Esophagus (tissue), 2 donors: ENCODE results near the gene KCNQ5. TPM values are rescaled to one million over a fixed set of nuclear protein-coding genes. Genes with fewer than 3 reads are reported as not detected.

Experiments used
- H3K27ac ChIP-seq, 2 donors: one replicate each; pipeline ENCODE4 v1.5.1; 2013; ENCODE audit warnings: low read depth in 2 of 2, mild to moderate bottlenecking in 2 of 2, inconsistent platforms in 1 of 2, low read length in 1 of 2, moderate library complexity in 1 of 2
- H3K27me3 ChIP-seq, 2 donors: one replicate each; pipeline ENCODE4 v1.6.1; 2013; ENCODE audit warnings: low read length in 2 of 2, control low read depth in 1 of 2, mild to moderate bottlenecking in 1 of 2; ENCODE audit not compliant: insufficient read depth in 2 of 2, control insufficient read depth in 1 of 2
- H3K36me3 ChIP-seq, 2 donors: one replicate each; pipeline ENCODE4 v1.6.1; 2013; ENCODE audit warnings: low read length in 1 of 2; ENCODE audit not compliant: control insufficient read depth in 2 of 2, insufficient read depth in 2 of 2
- H3K4me1 ChIP-seq, 2 donors: one replicate each; pipeline ENCODE4 v1.6.1; 2013; ENCODE audit warnings: low read length in 1 of 2; ENCODE audit not compliant: control insufficient read depth in 2 of 2, insufficient read depth in 2 of 2
- H3K4me3 ChIP-seq, 2 donors: one replicate each; pipeline ENCODE4 v1.5.1; 2013; ENCODE audit warnings: low read length in 2 of 2, mild to moderate bottlenecking in 2 of 2, low read depth in 1 of 2, moderate library complexity in 1 of 2
- H3K9me3 ChIP-seq, 2 donors: one replicate each; pipeline ENCODE4 v1.6.1; 2013; ENCODE audit warnings: mild to moderate bottlenecking in 2 of 2, low read depth in 1 of 2, low read length in 1 of 2, moderate library complexity in 1 of 2; ENCODE audit not compliant: control insufficient read depth in 2 of 2, insufficient read depth in 1 of 2
- WGBS, 2 donors: extraction: QIAGEN DNeasy Blood & Tissue Kit; methylation state at CpG; one replicate each; pipeline ENCODE4 v1.1.7; 2013; 5-methylcytosine and 5-hydroxymethylcytosine counted together
- polyA plus RNA-seq, 2 donors: library from polyadenylated mRNA; stranded (reverse); fragments of 200-250 nt; gene quantifications; one replicate each; pipeline ENCODE4 v1.2.3, GENCODE V29; 2013
- donor health status: healthy with polysubstance abuse.
- donor health status: Bipolar disorder and iron deficiency.

KCNQ5 gene
- polyA plus RNA-seq, 2 donors = 0.18 to 0.22 TPM

- Histone ChIP-seq H3K9me3 (no peaks in the 10 kb centered on the region), H3K4me1 (no peaks in the 10 kb centered on the region), H3K27me3 (no peaks in the 10 kb centered on the region), H3K4me3 (no peak overlapping the region), H3K27ac (no peak overlapping the region), H3K36me3 (no peaks in the 10 kb centered on the region)
- WGBS, 2 donors = 99 to 100% methylated on average over 1 of the region's 1 CpG
These were observed 300.5 kb downstream of the KCNQ5 start for GRCh38 chr6:72922401-72922800.

DNA sequence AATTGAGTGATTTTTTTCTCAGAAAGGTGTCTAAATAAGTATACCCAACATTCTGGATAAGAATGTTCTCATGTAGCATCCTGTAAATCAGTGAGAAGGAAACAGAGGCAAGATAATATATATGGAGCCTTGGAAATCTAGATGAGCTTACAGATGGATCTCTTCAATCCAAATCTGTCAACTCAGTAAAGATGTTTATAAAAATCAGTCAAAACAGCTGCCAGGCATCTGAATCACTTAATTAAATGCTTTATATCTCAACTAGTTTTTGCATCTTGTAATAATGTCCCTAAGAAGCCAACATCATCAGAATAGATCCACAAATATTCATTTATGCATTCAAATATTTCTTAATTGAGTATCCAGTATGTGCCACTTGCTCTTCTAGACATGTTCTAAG is 303.3 kb downstream of the KCNQ5 start:
- Histone ChIP-seq H3K36me3 (no peaks in the 10 kb centered on the region), H3K9me3 (no peaks in the 10 kb centered on the region), H3K27ac (no peak overlapping the region), H3K4me3 (no peak overlapping the region), H3K4me1 (no peaks in the 10 kb centered on the region), H3K27me3 (no peaks in the 10 kb centered on the region)

GRCh38 chr6:72930556-72931132 is 308.8 kb downstream of the KCNQ5 start:
- Histone ChIP-seq H3K9me3 (no peaks in the 10 kb centered on the region), H3K4me3 (no peak overlapping the region), H3K36me3 (no peaks in the 10 kb centered on the region), H3K4me1 (no peaks in the 10 kb centered on the region), H3K27me3 (no peaks in the 10 kb centered on the region), H3K27ac (no peak overlapping the region)
- 82 to 88% methylated on average over 5 of the region's 5 CpGs for WGBS, 2 donors

- Histone ChIP-seq H3K4me3 (no peak overlapping the region), H3K36me3 (no peaks in the 10 kb centered on the region), H3K27me3 (no peaks in the 10 kb centered on the region), H3K27ac (no peak overlapping the region), H3K9me3 (no peaks in the 10 kb centered on the region), H3K4me1 (no peaks in the 10 kb centered on the region)
- WGBS, 2 donors = 73 to 79% methylated on average over 4 of the region's 4 CpGs
These were observed 309.5 kb downstream of the KCNQ5 start for GRCh38 chr6:72931325-72931887.

DNA sequence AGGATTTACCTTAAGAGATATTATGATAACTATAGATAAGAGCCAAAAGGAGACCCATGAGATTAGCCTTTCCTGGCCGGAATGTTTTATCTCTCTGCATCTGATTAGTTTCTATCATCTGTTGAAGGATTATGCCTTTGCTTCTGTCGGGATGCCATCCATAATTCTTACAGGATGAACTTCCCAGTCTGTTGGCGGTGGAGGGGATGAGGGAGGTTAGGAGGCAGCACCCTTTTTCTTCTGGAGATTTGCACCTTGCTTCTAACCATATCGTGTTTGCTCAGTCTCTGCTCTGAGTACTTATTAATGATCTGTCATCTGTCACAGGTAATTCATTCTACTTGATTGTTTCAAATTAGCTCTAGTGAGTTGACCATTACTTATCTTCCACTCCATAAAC is 311.4 kb downstream of the KCNQ5 start:
- WGBS, 2 donors = 64 to 77% methylated on average over 4 of the region's 4 CpGs
- Histone ChIP-seq H3K36me3 (no peaks in the 10 kb centered on the region), H3K9me3 (no peaks in the 10 kb centered on the region), H3K4me1 (no peaks in the 10 kb centered on the region), H3K27me3 (no peaks in the 10 kb centered on the region), H3K27ac (no peak overlapping the region), H3K4me3 (no peak overlapping the region)

DNA sequence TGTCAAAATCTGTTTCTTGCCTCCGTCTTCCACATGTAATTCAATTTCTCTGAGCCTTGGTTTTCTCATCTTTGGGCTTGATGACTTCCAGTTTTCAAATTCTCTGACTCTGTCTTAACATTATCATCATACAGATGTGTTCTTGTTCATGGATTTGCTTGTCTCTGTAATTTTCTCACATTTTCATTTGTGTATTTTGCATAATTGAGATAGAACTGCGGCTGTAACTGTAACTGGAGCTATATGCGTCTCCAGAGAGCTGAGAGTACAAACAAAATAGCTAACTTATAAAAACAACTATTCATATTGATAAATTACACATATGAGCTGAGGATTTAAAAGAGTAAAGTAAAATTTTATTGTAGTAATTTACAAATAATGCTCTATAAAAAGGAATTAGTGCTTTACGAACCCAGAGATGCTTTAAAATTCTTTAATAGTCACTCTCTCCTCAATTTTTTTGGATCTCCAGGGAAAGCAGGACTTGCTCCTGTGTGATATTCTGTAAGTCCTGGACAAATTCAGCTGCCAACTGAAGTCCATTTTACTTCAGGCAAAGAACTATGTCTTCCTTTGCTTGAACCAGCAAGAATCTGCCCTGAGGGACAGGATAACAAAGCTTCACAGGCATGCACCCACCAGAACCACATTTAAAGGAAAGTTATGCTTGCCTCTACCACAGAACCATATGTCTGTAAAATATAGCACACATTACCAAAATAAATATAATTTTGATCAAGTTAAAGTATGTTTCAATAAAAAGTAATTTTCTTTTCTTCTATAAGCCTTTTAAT is 315.1 kb downstream of the KCNQ5 start:
- Histone ChIP-seq H3K27me3 (no peaks in the 10 kb centered on the region), H3K27ac (no peak overlapping the region), H3K4me1 (no peaks in the 10 kb centered on the region), H3K9me3 (no peaks in the 10 kb centered on the region), H3K36me3 (no peaks in the 10 kb centered on the region), H3K4me3 (no peak overlapping the region)
- 81 to 86% methylated on average over 4 of the region's 4 CpGs for WGBS, 2 donors

DNA sequence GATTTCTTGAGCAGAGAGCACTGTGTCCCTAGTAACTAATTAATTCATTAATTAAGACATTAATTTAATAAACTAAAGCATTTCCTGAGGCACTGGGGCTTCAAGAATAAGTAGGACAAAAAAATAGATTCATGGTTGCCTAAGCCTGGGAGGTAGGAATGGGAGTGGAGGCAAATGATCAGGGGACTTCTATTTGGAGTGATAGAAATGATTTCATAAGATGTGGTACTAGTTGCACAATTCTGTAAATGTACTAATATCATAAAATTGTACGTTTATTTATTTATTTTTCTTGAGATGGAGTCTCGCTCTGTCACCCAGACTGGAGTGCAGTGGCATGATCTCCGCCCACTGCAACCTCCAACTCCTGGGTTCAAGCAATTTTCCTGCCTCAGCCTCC is 316.2 kb downstream of the KCNQ5 start:
- Histone ChIP-seq H3K4me3 (no peak overlapping the region), H3K27me3 (no peaks in the 10 kb centered on the region), H3K9me3 (no peaks in the 10 kb centered on the region), H3K36me3 (no peaks in the 10 kb centered on the region), H3K4me1 (no peaks in the 10 kb centered on the region), H3K27ac (no peak overlapping the region)
- 84 to 89% methylated on average over 3 of the region's 3 CpGs for WGBS, 2 donors

- Histone ChIP-seq H3K27ac (no peak overlapping the region), H3K4me3 (no peak overlapping the region), H3K9me3 (no peaks in the 10 kb centered on the region), H3K36me3 (no peaks in the 10 kb centered on the region), H3K27me3 (no peaks in the 10 kb centered on the region), H3K4me1 (no peaks in the 10 kb centered on the region)
- 84 to 85% methylated on average over 8 of the region's 8 CpGs for WGBS, 2 donors
These were observed 317.1 kb downstream of the KCNQ5 start for GRCh38 chr6:72939004-72939403.

DNA sequence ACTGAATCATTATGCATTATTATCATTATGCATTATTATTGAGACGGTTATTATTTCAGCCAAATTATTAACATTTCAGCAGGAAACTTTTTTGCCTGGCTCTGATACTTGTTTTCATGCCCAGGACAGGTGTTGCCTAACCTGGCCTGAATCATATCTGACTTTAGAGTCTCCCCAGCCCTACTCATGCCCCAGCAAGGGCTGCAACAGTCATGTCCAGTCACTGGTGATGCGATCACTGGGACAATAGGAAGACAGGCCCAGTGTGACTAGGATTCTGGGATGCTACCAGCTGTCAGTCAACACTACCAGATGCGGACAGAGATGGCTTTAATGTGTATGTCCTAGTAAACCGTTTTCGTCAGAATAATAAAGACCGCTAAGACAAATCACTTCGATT is 318.4 kb downstream of the KCNQ5 start:
- H3K36me3 ChIP-seq = no peaks in the 10 kb centered on the region
- H3K27ac ChIP-seq = no peak overlapping the region
- no peaks in the 10 kb centered on the region for H3K4me1 ChIP-seq
- WGBS, 2 donors = 92 to 94% methylated on average over 7 of the region's 7 CpGs
- no peaks in the 10 kb centered on the region for H3K9me3 ChIP-seq
- H3K4me3 ChIP-seq = no peak overlapping the region
- H3K27me3 ChIP-seq = no peaks in the 10 kb centered on the region

GRCh38 chr6:72941263-72941662 is 319.4 kb downstream of the KCNQ5 start:
- Histone ChIP-seq H3K27ac (no peak overlapping the region), H3K27me3 (no peaks in the 10 kb centered on the region), H3K36me3 (no peaks in the 10 kb centered on the region), H3K4me1 (no peaks in the 10 kb centered on the region), H3K9me3 (no peaks in the 10 kb centered on the region), H3K4me3 (no peak overlapping the region)
- 81 to 82% methylated on average over 1 of the region's 1 CpG for WGBS, 2 donors
